Hematopoietic multipotent progenitor cell treated with erythropoietin and hydrocortisone succinate and interleukin-3 and kit ligand, for 17 days (in vitro differentiated cells): ENCODE data around the gene PITX2.

ENCODE experiments used
- DNase-seq: peaks from one replicate; pipeline ENCODE4 v3.0.0-alpha.2; 2015; ENCODE audit warnings: low spot score

The PITX2 gene

DNA sequence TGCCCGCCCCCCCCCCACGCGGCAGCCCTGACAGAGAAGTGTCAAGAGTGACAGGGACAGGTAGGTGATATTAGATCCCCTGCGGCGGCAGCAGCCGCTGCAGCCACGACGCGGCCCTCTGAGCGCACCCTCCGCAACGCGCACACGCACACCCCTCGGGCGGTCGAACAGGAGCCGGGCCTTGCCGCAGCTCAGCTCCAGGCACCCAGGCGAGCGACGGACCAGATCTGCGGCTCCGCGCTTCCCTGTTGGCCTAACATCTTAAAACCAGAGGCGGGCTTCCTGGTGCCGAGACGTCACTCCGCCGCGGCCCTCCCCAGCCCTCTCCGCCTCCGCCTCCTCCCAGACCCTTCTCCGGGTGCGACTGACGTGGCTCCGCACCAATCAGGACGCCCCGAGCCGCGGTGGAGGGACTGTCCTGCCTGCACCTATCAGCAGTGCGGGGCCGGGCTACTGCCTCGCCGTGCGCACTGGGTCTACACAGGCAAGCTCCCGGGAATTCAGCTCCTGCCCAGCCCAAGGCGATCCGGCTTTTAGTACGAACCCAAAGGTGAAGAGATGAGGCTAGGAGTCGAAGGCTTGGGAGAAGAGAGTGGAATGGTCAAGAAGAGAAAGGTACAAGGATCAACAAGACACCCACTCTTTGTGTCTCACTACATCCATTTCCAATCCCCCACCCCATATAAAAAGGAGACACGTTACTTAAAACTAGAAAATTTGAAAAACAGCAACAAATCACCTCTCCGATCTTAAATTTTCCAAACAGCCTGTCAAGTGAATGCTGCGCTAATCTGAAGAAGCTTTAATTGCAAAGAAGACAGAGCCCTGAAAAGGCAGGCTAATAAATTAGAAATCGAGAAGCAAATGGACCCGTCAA, at the start of gene PITX2:
PITX2 (minus strand) TSS at position 237 of the 877 bp plus-strand sequence. CDS start 617 bp downstream, outside the sequence.
- DNase-seq, result no peak

DNA sequence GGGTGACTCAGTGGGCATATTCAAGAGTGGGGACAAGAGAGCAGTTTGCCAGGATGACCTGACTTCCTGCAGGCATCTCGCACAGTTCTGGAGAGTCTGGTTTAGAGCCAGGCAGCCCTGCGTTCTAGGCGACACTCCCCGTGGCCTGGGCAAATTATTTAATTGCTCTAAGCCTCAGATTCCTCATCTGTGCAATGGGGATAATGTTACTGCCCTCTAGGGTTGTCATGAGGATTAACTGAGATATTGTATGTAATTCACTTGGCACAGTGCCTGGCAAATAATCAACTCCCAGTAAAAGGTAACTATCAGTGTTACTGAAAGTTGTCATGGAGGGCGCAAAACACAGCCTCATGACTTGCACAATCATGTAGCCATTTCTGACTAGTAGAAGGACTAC, 48.8 kb upstream of the PITX2 start:
- no peak for DNase-seq

DNA sequence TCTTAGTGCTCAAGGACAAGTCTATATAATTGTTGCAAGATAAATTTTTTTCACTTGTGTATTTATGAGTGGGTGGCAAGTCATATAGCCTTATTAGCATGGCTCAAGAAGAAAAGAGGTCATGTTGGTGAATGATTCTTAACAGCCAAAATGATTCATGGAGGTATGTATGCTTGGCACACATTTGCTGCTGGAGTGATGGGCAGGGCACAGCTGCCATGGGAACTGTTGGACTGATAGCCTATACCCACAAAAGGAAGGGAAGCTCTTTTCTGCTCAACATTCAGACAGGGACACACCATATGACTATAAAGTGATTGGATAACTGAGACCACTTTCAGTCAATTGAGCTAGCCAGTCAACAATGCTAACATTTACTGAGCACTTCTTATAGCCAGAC, 46.8 kb upstream of the PITX2 start:
- no peak for DNase-seq

DNA sequence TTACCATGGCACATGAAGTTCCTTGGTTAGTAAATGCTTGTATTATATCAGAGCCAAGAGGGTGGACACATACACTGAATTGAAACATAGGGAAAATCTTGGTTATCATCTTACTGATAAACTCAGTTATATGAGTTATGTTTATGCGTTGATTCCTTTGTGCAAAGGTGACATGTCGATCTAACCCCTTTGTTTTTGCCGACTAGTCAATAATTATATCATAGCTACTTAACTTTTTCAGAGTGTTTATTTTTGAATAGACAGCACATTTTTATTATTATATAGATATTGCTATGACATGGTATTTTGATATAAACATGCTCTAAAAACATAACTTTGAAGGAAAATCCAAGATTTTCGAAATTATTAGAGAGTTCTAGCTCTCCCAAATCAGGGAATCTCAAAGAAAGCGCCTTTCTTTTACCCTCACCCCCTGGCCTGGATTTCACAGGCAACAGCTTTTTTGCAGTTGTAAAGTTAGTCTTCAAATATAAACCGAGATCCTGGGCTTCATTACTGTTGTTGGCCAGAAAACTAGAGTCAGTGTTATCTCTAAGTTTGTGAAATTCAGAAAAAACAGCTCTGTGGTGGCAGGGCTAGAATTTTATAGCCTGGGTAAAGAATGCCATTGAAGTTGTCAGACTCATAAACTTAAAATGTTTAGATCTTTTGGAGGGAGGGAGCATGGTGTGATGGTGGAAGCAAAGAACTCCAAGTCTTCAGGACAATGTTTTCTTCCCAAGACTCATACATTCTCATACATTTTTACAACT, 45.8 kb upstream of the PITX2 start:
- no peak for DNase-seq

DNA sequence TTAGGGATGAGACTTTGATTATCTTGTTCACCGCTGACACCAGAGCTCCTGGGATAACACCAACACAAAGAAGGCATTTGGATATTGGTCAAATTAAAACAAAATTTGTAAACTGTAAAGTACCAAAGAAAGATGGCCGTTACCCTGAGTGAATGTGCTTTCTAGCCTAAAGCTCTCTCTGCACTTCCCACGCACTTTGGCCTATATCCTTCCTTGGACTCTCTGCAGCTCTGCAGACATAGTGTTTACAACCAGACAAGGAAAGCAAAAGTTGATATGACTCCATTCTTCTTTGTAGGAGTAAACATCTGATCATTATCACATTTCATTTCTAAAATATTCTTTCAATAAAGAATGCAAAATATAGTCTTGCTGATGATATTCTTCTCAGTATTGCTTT, 44.8 kb upstream of the PITX2 start:
- no peak for DNase-seq

DNA sequence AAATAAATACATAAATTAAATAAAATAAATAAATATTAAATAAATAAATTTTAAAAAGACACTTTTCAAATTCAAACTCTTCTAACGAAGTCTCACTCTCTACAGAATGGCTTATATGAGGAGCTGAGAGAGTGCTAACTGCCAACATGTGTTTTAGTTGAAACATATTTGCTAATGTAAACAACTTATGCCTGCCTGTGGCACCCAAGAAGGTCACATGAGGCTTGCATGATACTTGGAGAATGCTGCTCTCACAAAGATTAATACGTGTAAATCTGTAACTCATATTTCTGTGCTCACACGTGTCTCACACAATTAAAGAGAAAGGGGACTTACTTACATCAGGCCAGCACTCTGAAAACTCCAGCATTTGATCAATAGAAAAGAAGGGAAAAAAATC, 43.2 kb upstream of the PITX2 start:
- DNase-seq, result no peak

DNA sequence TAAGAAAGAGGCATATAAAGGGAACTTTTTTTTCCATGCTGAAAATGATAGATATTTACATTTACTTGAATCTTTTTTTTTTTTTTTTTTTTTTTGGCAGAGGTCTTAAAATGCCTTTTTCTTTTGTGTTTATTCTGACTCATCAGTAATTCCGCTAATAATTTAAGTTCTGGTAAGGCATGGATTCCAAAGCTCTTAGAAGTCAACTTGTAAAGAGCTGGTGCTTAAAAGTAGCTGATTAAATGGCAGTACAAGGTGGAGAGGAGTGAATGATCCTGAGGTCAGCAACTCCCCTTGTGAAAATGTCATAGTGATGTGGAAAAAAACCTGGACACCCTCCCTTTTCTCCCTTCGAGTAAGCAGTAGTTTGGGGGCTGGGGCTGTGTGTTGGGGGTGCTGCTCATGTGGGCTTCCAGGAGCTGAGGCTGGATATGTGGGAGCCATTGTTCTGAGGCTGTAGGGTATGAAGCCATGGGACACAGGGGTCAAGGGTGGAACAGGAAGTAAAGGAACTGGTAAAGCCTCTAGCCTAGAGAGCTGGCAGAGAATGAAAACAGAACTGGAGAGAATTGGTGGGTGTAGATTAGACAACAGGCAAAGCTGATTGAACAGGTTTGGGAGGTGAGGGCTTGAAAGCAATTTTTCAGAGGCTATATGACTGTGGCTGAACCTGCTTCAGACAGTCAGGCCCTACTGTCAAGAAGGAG, 41.0 kb upstream of the PITX2 start:
- DNase-seq, result no peak

DNA sequence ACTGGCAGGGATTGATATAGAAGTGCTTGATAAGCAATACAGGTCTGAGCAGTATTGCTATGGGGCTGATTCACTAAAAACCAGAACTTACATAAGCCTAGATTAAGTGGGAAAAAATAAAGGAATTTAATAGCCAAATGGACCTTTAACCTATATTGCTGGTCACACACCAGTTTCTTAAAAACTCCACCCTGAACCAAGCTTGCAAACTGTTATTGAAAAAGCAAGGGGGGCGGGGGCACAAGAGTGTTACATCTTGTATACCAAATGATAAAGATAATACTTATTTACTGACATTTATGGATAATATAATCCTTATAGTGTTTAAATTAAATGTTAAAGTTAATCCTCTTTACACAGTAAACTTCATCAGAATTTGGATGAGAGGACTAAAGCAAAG, 40.3 kb upstream of the PITX2 start:
- no peak for DNase-seq

DNA sequence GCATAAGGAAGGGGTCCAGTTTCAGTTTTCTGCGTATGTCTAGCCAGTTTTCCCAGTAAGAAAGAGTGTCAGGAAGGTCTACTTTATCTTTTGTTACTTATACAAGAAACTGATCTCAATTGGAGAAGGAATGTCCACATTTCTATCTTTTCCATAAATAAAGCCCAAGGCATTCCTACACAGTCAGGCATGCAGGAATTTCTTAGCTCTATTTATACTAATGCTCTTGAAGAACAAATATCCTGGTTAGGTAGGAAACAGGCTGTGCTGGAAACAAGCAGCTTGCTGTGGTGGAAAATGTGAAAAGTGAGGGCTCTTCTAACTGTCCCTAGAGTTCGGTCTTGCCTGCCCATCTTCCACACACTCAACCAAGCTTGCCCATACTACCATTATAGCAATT, 37.9 kb upstream of the PITX2 start:
- no peak for DNase-seq

DNA sequence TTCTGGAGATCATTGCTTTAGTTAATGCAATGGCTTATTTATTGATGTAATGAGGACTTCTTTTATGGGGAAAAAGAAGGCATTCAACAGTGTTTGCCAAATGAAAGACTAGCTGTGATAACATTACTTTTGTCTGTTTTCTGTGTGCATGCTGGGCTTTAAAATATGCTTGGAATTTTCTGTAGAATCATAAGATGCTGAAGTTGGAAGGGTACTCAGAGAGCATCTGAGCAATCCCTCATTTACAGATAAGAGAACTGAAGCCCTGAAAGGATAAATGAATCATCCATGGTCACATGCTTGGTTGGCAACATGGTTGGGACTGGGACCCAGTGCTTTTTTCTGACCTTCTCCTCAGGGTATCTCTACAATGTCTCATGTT, 31.4 kb upstream of the PITX2 start:
- DNase-seq, result no peak

DNA sequence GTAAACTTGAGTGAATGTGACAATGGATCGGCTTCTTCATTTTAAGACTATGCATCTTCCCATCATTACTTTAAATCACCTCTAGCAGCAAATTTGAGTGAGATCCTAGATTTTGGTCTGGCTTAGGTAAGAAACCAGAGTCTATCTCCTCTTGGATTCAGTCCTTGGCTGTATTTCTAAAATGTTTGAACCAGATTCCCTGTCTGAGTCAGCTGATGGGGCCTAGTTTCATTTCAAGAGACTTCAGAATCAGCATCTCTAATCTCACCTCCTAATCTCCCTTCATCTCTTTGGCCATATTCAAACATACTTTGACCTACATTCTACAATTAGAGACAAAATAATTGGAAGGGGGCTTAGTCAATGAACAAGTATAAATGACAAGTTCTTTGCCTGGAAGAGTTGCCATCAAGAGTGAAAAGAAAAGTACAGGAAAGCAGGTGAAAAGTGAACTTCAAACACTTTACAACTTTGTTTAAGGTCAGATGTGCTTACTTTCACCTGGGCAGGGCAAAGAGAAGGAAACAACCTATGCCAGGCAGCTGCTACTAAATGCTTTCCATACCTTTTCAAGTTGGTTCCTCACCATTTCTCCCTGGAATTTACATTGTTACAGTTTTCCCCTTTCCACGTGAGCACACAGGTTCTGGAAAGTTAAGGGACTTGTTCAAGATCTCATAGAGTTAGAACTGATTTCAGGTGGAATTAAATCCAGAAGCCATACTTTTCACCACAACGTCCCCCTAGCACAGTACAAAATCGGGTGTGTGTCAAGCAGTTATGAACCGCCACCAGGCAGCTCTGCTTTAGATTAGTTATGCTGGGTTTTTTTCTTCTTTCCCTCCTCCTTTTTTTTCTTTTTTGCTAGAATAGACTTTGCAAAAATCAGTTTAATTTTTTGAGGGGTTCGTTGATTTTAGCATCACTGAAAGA, 30.7 kb upstream of the PITX2 start:
- no peak for DNase-seq

DNA sequence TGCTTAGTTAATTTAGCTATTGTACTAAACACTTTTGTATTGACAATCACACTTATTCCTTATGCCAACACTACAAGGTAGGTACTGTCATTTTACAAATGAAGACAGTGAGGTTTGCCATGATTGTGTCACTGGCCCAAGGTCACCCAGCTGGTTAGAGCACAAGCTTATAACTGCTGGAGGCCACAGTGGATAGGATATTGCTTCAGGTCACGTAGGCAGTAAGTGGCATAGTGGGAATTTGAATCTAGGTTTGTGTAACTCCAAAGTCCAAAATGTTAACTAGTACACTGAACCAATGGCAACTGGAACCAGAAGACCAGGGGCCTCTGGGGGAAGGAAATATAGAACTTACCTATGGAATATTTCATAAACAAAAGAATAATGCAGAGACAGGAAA, 21.1 kb upstream of the PITX2 start:
- no peak for DNase-seq

DNA sequence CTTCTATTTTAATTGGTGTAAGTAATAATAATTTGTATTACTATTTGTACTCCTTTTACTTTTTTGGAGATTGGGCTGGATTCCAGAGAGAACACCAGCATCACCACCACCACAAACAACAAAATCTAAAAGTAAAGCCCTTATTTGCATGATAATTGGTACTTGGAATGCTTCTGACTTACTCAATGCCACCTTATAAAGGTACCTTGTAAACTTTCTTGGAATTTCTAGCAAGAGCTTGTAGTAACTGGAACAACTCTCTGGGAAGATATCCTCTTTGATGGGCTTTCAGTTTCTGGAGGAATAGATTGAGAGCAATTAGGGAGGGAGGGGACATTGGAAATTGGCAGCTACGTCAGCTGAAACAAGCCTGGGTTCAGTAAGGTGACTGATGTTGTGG, 20.2 kb upstream of the PITX2 start:
- no peak for DNase-seq

DNA sequence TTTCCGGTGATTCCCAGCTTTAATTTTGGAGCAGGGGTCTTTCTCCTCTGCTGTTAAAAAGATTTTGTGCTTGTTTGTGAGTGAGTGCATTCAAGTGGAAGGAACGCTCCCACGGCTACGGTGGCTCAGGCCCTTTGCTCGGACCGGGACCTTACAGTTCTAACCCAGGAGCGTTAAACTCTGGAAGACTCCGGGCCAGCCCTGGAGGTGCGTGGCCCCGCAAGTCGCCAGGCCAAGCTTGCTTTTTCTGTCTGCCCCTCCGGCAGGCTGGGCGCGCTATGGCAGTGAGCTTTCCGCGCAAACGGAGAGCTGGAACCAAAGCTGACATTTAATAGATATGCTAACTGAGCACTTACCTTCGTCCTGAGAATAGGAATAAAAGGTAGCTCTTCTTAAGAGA, 18.3 kb upstream of the PITX2 start:
- DNase-seq, result no peak

DNA sequence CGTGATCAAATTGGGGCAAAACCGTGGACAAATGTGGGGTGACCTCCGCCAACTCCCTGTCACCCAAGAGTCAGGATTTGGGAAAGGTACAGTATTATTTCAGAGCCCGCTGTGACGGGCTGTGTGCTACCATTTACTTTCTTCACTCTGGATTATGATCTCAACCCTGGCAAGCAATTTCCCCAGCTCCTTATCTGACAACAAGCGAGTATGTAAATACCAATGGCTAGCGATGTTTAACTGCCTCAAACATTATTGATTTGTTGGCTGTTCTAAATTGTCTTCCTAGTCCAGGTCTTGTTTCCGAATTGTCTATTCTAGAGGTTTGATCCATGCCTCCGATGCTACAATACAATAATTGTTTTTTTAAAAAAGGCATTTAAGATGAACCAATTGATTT, 17.7 kb upstream of the PITX2 start:
- no peak for DNase-seq

DNA sequence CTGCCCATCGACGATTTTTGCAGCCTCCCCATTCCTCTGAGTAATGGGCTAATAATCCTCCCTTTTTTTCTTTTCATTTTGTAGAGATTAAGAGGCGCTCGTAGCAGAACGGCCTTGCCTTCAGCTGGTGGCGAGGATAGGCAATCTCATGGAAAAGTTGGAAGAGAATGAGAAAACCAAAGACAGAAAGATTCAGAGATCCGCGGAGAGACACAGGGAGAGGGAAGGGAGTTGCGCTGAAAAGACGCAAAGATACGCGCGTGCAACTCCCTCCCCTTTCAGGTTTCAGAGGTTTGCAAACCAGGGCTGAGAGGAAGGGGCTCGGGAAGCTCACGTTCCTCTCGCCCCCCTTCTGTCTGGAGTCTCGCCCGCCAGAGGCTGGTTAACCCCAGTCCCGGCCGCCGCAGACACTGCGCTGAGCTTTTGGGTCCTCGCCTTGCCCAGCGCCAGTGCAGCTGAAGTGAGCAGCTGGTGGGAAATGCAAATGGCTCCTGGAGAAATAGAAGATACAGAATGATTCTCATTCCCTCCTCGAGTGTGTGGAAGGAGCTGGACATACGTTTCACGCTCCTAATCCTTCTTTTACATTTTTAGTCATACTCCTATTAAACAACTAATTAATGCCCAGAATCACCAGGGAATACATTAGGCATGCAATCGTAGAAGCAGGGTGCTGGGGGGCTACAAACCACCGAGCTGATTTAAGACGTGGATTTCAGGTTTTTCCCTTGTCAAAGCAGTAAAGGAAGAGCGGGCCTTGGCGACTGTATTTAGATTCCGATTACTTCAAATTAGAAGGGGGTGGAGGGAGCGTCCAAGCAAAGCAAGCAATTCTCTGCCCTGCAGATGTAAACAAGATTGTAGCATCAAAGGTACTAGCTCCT, 16.6 kb upstream of the PITX2 start:
- DNase-seq, result no peak

DNA sequence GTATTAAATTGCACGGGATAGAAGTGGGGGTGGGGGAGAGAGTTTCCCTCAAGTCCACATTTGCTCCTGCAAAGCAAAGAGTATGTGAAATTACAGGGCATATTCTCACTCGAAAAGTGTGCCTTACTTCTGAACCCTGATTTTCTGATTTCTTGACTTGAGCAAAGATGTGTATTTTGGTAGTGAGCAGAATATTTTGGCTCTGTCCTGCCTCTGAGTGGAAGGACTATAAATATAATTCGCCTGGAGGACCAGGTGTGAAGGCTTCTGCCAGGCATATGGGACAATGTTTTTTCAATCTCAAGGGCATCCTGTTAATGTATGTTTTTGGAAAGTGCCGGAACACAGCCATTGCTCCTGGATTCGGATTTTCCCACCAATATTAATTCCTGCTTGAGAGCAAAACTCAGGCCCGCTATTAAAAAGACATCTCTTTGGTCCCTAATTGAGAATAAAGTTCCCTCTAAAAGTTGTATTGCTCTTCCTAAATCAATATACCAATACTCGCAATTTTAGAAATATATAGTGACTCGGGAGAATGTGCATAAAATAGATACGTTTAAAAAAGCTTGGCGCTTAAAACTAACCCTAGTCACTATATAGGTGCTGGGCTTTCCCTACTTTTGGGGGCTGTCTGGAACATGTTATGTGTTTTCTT, 15.3 kb upstream of the PITX2 start:
- DNase-seq, result no peak

DNA sequence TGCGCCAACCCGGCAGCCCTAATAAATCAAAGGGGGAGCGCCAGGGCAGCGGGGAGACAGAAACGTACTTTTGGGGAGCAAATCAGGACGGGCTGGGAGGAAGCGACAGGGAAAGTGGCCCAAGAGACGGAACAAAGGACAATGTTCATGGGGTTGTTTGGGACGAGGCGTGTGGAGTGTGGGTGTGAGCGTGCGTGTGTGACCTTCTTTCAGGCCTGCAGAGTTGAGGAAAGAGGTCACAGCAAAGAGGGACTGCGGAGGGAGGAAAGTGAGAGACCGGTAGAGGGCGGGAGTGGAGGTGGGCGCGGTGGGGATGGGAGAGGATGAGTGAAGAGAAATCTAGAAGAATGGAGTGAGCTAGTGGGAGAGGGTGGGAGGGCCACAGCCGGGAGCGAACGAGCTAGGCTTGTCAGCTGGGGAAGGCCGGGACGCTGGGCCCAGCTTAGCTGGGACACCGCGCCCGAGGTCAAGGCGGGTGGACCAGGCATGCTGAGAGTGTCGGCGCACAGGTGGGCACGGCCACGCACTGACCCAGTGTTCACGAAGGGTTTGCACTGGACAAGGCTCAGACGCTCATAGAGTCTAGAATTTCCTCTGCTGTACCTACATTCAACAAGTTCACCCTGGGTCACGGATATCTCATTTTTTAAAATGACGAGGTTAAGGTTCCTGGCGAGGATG, 14.7 kb upstream of the PITX2 start:
- DNase-seq, result no peak

DNA sequence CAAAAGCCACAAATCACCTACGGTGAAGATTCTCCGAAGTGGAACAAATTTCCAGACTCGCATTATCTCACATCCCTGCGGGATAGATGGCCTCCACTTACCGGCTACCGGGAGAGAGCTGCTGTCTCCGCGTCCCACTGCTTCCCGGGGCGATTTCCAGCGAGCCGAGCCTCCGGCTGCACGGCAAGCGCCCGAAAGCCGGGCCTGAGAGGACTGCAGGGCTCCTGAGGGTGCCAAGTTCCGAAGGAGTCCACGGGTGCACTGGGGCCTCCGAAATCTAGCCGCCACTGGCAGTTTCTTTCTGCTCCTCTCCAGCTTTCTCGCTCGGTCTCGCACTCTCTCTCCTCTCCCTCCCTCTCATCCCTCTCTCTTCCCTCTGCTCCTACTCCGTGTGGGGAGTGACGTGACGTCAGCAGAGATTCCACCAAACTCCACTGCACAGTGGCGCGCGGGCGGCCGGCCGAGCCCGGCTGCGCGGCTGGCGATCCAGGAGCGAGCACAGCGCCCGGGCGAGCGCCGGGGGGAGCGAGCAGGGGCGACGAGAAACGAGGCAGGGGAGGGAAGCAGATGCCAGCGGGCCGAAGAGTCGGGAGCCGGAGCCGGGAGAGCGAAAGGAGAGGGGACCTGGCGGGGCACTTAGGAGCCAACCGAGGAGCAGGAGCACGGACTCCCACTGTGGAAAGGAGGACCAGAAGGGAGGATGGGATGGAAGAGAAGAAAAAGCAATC, 14.0 kb upstream of the PITX2 start:
- no peak for DNase-seq
